HUDEP-2 (cell line): ENCODE data around the gene LRRC4C.

ENCODE experiments used
- DNase-seq, 76 experiments: peaks; one replicate each; lab custom pipeline; 2025; ENCODE audit not compliant: unreplicated experiment in 76 of 76; lab: John Stamatoyannopoulos, UW

The LRRC4C gene

GRCh38 chr11:40080434-40080833 is 1379.0 kb downstream of the LRRC4C start:
- DNase-seq: no peak
